Epithelial cell of proximal tubule (primary cell): ENCODE measurements around the gene LDLRAD4. TPM values are rescaled to one million over a fixed set of nuclear protein-coding genes. Genes with fewer than 3 reads are reported as not detected.

ENCODE experiments used
- DNase-seq: peaks from one replicate; pipeline ENCODE4 v3.0.0-alpha.2; 2011; ENCODE audit warnings: low read depth
- H3K4me3 ChIP-seq: 2 replicates; pipeline ENCODE4 v1.5.1; 2011; ENCODE audit warnings: low read depth, mild to moderate bottlenecking, low read length
- total RNA-seq: library from RNA; depleted of rRNA; stranded (reverse); fragments of >200 nt; gene quantifications from 2 replicates; pipeline ENCODE4 v1.2.3, GENCODE V29; 2015
- TF ChIP-seq, protein P1 (sequence below): conservative IDR thresholded peaks from 2 replicates; pipeline ENCODE4 v1.5.1; 2012; ENCODE audit warnings: low read depth, mild to moderate bottlenecking, low read length

LDLRAD4 gene
- total RNA-seq, 1 donor from 2014 or later: under 0.01 TPM

DNA sequence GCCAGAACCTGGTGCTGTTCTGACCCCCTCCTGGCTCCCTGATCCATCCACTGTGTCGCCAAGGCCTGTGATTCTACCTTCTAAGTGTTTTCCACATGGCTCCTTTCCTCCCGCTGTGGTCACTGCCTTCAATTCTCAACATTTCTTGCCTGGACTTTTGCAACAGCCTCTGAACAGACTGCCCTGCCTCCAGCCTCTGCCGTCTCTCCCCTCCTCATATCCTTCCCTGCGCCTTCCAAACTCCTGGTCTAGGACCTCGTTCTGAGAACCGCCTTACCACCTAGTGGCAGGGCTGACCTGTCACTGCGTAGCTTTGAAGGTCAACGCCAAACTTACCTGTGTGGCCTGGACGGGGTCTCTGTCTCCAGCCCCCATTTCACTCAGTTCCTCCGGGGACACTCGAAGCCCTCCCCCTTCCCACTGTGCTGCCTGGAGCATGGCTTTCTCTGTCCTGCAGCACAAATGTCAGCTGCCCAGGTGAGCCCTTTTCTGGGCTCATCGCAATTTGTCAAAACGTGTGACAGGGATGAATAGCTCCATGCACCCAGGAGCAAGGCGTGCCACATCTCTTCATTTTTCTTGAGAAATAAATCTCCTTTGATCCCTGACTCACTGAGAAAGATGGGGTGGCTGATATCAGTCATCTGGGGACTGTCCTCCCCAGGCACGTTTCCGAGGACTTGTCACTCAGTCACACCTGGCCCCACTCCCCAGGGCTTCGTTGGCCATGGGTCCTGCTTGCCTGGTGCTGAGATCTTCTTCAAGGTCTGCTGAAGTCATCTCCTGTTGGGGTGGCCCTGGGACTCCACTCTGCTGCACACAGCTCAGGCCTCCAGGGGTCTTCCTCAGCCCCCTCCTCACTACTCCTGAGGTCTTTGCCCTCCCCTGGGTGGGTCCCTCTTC, 46.7 kb downstream of the LDLRAD4 start:
- no peak overlapping the region for H3K4me3 ChIP-seq
- TF ChIP-seq, protein P1, sequence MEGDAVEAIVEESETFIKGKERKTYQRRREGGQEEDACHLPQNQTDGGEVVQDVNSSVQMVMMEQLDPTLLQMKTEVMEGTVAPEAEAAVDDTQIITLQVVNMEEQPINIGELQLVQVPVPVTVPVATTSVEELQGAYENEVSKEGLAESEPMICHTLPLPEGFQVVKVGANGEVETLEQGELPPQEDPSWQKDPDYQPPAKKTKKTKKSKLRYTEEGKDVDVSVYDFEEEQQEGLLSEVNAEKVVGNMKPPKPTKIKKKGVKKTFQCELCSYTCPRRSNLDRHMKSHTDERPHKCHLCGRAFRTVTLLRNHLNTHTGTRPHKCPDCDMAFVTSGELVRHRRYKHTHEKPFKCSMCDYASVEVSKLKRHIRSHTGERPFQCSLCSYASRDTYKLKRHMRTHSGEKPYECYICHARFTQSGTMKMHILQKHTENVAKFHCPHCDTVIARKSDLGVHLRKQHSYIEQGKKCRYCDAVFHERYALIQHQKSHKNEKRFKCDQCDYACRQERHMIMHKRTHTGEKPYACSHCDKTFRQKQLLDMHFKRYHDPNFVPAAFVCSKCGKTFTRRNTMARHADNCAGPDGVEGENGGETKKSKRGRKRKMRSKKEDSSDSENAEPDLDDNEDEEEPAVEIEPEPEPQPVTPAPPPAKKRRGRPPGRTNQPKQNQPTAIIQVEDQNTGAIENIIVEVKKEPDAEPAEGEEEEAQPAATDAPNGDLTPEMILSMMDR: no peak
- DNase-seq: no peak

DNA sequence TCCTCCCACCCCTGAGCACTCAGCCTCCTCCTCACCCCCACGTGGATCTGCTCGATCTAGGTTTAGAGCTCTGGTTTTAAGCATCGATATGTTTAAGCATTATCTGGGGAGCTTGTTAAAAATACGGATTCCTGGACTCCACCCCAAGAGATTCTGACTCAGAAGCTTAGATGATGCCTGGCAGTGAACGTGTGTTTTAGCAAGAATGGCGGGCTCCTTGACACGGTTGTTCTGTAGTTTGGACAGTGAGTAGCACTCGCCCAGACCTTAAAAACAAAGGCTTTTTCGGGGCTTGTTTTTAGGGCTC, 47.3 kb downstream of the LDLRAD4 start:
- H3K4me3 ChIP-seq: no peak overlapping the region
- TF ChIP-seq, protein P1: no peak
- no peak for DNase-seq

DNA sequence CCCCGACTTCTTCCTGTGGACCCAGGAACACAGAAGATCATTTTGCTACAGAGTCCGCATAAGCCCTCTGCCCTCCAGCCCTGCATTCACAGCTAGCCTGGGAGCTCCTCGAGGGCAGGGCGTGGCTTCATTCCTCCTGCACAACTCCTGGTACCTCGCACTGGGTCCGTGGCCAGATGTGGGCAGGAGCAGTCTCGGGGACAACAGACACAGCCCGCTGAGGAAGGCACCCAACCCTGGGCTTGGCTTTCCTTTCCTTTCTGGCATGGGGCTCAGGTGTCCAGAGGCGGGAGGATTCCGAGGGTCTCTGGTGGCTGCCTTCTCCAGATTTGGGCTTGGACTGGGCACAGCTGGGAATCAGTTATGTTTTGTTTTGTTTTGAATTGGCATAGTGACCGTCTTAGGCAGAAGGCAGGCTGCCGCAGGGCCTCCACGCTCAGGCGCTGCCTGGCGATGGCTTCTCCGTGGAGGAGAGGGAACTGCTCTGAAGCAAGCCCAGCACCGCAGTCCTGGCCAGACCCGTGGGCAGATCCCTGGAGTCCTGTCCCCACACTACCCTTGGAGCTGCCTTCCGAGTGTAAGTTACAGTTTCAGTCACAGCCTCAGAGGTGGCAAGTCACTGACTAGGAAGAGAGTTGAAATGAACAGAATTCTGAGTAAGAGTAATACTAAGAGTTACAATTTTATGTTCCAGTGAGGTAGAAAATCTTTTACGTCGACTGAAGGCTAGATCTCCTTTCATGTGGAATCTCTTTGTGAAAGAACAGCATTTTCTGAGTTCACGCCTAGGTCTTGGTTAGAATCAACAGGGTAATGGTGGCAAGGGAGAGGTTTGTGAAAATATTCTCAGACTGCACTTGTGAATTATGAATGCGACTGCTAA, 47.9 kb downstream of the LDLRAD4 start:
- no peak for DNase-seq
- TF ChIP-seq, protein P1: no peak
- no peak overlapping the region for H3K4me3 ChIP-seq

DNA sequence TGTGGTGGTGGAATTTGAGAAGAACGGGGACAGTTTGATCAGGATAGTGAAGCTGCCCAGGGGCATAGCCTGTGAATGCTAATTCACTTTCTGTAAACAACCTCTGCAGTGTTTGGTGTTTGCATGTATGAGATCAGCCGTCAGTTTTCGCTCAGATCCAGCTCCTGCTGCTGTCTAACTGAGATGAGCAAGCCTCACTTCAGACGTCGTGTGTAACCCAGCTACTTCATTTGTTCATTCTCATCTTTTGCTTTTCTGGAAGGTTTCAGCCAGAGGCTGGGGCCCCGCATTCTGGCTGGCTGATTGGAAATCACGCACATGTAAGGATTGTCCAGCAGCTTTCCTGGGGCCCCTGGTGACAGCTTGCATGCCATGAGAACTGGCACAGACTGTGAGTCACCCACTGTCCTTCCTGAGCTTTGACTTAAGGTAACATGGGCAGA, 48.9 kb downstream of the LDLRAD4 start:
- TF ChIP-seq, protein P1: no peak
- no peak overlapping the region for H3K4me3 ChIP-seq
- DNase-seq: no peak

DNA sequence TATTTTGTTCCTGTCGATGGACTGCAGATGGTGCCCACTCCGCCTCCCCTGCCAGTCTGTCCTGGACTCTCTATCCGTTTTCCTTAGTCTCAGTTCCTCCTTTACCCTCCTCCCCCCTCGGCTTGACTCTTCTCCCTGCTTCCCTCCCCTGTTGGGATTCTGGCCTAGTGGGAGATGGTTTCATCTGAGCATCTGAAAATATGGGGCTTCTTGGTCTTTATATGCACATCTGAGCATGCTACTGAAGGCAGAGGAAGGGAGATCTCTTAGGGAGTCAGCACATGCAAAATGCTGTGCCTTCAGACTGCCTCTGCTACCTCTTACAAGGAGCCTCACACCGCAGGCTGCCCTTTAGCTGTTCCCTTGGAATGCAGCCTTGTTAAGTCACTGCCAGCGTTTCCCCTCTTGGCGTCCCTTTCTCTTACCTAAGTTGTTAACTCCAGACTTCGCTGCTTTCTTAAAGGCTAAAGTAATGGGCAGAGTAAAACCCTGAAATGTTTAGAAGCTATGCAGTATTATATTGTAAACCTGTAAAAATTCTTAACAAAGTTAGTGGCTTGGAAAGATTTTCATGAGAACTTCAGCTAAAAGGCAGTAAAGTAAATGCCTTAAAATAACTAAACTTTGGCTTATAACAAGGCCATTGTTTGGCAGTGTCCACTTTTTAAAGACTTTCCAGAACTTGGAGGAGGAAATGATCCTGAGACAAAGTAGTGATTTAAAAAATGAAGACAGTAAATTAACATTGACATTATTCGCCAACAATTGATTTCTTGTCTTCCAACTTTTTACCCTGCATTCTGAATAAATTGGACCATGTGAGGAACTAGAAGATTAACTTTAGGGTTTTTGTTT, 49.8 kb downstream of the LDLRAD4 start:
- DNase-seq: no peak
- H3K4me3 ChIP-seq: no peak overlapping the region
- TF ChIP-seq, protein P1: no peak

DNA sequence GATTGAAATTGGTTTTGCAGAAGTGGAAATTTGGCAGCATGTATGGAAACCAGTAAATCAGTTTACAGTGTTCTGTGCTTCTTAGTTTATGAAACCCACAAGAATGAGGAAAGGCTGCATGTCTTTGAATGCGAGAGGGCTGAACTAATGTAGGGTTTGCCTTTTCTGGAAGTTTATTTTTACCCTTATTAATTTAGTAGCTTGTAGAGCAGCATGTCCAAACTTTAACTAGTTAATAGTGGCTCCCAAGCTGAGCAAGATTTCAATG, 50.4 kb downstream of the LDLRAD4 start:
- no peak for DNase-seq
- TF ChIP-seq, protein P1: no peak
- H3K4me3 ChIP-seq: no peak overlapping the region
